NCI-H524 (cell line): ENCODE results near the gene SERPINA12.
"Not testable (repeated sequence)": the region's sequence is repeated elsewhere in the genome, so short reads cannot be mapped to it uniquely, and the experiment has no call there.

Experiments used
- DNase-seq, 2 experiments: peaks; one replicate each; lab custom pipeline; 2025; lab: John Stamatoyannopoulos, UW

The SERPINA12 gene

DNA sequence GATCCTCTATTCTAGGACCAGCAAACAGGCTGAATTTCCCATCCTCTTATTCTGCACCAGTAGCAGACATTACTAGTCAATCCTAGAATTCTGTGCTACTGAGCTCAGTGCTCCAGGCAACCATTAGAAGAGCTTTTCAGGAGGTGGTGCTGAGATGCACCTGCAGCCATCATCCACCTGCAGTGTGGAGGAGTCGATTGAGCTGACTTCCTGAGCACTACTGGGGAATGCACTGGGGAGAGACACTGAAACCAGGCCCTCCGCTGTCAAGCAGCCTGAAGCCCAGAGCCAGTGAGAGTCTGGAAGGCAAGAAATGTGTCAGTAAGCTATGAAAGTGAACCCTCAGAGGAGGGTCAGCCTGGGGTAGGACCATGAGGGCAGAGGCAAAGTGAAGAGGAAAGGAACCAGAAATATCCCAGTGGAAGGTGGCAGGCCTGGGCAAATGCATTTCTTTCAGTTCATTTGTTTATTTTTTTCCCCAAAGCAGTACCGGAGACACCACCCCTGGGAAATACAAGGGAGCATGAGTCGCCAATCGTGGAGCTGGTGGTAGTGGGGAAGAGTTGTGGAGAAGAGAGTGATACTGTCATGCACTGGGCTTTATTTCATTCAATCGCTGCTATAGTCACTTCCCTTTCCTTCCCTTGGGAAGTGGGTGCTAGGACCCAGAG, 28.9 kb upstream of the SERPINA12 start:
- DNase-seq, result no peak

DNA sequence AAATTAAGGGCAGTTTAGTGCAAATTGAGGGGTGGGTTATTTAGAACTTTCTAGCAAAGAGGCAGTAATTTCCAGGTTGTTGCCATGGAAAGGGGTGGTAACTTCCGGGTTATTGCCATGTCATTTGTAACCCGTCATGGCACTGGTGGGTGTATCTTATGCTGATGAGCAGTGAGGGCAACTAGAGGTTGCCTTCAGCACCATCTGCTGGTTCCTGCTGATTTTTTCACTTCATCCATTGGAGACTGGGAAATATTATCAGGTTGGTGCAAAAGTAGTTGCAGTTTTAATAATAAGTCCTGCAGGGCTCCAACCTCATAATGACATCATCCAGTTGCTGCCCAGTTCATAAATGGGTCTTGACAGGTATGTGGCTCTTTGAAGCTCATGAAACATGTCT, 27.6 kb upstream of the SERPINA12 start:
- peak in 1 of 2 experiments; percentile 54 for DNase-seq

DNA sequence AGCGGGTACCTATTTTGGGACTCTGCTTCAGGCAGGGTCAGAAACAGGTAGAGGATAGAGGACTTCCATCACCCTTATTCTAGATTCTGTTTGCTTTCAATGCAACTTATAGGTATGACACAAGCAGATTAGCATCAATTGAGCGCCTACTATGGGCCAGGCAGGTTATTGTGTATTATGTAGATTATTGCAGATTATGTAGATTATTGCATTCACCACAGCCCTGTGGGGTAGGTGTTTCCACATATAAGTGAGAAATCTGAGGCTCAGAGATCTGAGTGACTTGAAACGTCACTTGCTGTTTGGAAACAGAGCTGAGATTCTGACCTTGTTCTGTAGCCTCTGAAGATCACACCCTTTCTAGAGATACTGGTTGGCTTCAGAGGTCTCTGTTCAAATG, 26.2 kb upstream of the SERPINA12 start:
- no peak for DNase-seq

DNA sequence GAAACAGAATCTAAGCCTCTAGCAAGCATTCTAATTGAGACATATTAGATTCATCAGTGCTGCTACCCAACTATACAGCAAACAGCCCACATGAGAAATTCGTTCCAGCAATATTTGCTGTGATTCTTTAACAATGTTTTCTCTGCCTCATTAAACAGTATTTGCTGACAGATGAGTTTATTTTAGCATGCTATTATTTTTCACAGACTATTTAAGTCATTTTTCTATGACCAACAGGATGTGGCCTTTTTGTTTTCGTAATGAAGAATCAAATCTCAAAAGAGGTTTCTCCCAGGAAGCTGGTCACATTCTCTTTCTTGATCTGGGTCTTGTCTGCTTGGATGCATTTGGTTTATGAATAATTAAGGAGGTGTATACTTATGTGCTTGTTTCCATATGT, 23.2 kb upstream of the SERPINA12 start:
- no peak for DNase-seq

DNA sequence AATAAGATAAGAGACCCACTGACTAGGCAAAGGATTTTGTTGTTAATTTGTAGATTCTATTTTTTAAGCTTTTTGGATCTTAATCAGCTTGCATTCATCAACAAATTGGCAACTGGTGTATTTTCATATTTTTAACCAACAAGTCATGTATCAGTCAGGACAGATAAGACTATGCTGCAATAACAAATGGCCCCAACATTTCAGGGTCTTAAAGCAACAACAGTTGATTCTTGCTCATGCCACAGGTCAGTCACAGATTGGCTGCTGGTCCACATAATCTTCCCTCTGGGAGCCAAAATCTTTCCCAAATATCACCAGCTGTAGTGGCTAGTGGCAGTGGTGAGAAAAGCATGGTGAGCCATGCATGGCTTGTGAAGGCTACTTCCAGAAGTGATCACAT, 21.9 kb upstream of the SERPINA12 start:
- no peak for DNase-seq

DNA sequence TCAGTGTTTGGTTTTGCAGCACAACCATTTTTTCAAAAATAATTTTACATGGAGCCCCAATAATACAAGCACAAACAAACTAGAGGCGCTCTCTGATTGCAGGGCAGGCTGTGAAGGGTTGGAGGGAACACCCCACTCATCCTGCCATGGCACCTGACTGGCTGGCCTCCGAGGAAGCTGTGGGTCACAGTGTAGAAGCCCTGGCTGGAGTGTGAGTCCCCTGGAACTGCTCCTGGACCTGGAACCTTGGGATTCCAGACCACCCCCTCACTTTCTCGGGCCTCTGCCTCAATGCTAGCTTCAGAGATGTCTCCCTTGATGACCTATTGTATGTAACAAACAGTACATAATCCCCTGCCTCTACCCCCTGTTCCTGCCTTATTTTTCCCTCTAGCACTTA, 14.8 kb upstream of the SERPINA12 start:
- DNase-seq, result no peak

DNA sequence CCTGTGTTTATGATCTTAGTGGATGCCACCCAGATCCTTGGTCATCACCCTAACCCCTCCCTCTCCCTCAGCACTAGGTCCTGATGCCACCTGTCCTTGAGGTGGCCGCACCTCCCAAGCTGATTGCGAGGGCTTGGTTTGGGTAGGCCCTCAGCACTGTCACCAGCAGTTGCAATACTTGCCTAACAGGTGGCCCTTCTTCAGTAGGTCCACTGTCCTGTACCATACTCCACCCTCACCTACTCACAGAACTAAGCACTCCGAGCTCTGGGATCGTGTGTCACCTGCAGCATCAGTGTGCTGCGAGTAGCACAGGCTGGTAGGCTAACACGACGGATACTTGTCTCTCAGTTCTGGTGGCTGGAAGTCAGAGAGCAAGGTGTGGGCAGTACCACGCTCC, 14.0 kb upstream of the SERPINA12 start:
- no peak for DNase-seq

DNA sequence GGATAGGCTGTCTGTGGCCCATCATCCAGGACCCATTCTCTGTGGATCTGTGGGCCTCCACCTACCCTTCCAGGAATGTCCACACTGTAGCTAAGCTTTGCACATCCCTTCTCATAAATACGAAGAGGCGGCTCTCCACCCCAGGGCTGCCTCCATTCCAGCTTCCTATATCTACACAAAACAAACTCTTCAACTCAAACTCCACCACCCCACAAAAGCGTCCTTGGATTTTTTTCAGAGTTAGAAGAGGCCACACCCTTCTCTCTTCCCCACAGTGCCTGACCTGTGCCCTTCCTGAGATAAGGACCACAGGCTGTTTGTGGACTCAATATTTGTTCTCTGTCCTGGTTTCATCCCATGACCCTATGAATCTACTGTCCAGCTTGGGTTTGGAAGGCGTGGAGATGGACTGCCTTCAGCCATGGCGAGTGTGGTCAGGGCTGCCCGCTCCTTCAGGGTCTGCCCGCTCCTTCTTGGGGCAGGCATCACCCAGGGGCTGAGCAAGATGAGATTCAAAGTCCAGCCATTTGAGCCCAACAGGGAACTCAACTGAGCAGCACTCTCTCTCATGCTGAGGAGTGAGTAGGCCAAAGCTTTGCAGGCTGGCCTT, 13.0 kb upstream of the SERPINA12 start:
- DNase-seq, result no peak

DNA sequence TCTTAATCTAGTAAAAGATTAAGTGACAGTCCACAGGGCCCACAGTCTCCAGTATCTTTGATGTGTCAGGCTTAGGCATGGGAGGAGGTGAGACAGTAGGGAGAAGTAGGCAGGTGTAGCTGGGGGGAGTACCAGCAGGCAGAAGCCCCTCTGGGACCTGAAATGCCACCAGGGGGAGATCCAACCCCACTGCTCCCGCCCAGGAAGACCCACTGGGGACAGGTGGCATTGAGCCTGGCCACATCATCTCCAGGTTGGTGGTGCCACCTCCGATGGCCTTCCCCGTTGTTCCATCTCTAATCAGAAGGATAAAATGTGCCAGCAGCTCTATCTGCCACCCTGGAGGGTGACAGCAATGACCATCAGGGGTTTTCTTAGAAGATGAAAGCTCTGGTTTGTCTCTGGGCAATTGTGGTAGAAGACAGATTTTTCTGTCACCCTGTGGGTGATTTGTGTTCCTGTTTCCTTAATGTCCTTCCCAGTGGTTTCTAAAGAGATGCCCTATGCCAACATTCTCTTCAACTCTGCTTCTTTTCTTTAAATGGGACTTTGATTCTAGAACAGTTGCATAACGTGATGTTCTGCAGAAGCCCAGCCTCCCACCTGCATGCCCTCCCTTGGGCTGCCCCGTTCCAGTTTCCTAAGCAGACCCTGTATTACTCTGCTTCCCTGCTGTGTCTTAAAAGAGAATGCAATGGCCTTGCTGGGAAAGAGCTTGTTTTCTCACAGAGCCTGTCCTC, 12.3 kb upstream of the SERPINA12 start:
- no peak for DNase-seq

DNA sequence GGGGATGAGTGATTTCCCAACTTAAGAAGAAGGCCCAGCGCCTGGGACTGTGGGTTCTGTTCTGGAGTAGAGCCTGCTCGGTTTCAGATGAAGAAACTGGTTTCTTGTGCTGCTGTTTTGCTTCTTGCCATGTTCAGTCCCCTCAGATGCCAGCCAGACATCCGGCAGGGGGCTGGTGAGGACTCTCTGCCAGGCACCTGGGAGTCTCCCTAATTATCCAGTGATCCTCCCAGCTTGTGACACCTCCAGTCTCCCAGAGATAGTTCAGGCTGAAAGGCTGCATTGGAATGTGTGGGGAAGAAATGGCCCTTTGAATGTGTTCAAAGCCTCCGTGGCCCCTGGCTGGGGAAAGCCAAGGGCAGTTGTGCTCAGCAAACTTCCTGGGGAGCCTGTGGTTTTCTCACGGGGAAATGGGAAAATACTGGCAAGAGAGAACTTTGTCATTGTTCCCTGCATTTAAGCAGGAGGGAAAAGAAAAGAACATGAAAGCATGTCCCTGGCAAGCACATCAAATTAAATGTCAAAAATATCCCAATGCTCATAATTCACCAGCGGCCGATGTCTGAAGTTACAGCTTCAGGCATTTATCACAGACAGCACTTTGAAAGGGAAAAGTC, 8.5 kb upstream of the SERPINA12 start:
- no peak for DNase-seq

DNA sequence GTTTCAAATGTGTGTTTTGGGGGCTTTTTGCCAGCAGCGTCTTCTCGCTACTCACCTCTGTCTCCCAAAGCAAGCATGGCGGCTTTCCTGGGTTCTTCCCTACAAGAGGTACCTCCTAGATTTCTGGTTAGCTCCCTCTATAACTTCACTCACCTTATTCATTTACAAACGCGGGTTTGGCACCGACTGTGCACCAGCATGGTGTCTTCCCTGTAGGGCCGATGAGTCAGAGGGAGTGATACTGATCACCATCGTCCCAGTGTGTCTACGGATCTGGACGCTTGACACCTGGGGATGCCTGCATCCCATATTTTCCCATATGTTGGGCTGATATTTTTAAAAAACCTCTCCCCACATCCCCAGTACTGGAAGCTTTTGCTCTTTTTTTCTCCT, 8.0 kb upstream of the SERPINA12 start:
- no peak for DNase-seq

DNA sequence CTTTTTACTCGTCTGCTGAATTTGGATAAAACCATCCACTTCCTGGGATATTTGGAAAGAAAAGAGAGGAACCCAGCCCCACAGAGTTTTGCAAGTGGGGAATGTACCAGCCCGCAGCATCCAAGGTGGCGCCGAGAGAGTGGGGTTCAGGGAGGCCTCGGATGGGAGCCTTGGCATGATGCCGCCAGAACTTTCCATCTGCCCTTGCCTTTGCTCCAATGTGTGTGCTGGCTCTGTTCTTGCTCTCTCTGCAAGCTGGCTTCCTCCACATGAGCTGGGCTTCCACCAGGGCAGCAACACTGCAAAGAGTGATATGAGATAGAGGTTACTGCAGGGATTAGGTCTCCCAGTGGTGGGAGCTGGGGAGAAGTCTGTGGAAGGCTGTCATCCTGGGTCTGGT, 6.6 kb upstream of the SERPINA12 start:
- DNase-seq, result no peak

DNA sequence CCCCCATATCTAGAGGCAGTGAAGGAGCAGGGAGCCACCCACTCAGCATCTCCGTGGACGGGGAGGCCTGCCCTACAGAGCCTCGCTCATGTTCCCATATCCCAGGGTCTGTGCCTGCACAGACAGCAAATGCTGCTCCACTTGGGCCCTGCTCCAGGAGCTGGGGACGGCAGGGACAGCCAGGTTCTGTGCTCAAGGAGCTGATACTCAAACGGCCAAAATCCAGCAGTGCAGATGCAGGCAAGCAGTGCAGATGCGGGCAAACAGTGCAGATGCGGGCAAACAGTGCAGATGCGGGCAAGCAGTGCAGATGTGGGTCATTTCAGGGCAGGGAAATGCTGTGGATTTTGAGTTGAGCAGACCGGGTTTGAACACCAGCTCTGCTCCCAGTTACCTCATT, 6.2 kb upstream of the SERPINA12 start:
- no peak for DNase-seq

DNA sequence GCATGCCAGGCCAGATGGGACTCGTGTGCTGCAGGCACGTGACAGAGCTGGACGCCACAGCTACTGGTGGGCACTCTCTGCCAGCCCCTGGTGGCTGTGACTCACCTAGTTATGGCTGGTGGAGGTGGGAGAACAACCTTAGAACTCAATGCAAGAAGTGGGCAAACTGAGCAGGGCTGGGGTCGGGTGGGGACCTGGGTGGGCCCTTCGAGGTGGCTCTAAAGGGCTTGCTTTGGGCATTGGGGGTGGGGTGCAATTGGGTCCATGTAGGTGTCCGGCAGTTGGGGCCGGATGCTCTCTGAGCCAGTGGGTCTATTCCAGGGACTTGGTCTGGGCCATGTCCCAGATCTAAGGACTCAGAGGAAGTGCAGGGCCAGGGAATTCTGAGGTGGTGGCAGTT, 5.1 kb upstream of the SERPINA12 start:
- DNase-seq, result no peak

DNA sequence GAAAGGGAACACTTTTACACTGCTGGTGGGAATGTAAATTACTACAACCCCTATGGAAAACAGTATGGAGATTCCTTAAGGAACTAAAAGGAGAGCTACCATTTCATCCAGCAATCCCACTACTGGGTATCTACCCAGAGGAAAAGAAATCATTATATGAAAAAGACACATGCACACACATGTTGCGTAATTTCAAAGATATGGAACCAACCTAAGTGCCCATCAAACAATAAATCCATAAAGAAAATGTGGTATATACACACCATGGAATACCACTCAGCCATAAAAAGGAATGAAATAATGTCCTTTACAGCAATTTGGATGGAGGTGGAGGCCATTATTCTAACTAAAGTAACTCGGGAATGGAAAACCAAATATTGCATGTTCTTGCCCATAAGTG, 1.2 kb upstream of the SERPINA12 start:
- DNase-seq, result not testable (repeated sequence)

DNA sequence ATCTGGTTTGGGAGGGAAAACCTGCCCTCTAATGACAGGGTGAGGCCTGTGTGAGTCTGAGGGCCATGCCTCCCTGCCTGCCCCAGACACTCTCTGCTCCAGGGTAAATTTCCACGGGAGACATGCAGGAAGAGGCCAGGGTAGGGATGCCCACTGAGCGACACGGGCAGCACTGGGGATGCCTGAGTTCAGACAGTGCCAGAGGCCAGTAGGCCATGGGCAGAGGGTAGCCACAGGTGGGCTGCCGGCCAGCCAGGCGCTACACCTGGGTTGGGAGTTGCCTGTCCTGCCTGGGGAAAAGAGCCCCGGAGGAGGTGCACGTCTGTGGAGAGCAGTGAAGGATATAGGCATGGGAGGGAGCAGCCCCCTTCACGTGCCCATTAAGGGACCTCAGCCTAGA, 3.6 kb downstream of the SERPINA12 start:
- no peak for DNase-seq

DNA sequence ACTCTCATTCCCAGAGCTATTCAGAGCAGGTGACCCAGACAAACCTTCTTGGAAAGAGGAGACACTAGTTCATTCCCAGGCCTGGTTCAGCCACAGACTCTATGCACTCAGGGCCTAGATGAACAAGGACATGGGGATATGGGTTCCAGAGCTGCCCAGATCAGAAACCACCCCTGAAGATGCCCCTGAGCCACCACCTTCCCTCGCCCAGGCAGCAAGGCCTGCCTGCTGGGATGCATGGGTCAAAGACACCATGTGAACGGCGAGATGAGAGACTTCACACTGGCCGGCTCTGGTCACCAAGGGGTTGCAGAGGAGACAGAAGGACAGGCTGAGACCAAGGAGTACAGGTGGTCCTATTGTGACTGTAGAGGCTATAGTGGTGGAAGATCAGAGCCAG, 4.1 kb downstream of the SERPINA12 start:
- DNase-seq, result no peak

DNA sequence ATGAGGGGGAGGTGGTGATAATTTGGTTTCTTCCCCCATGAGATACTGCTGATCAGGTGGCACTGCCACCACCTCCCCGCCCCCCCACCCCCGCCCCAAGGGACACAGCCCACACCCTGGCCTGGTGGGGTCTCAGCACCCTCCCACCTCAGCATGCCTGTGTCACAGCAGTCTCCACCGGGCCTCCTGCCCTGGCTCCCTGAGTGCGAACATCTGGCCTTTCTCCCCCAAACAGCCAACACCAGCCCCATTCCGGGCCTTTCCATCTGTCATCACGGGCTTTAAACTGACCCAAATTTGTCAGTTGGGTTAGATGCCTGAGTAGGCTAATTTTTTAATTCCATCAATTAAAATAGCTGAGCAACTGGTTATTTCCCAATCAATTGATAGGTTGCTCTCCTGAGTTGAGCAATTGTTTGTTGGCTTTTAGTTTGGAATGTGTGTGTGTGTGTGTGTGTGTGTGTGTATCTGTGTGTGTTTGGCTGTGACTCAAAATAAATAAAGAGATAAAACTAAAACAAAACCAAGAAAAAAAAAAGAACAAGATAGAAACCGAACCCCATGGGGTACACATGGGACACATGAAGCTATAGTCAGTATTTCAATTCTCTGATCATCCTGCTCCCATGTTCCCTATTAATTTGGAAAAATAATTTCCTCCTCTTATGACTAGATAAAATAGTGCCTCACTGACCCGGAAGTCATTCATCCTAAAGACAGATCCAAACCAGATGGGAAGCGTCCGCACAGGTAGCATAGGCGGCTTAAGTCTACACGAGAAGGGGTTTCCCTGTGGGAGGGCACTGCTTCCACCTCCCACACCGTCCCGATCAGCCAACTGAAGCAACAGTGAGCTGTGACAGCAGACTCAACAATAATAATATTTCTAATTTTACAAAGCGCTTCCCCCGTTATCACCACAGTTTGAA, 7.4 kb downstream of the SERPINA12 start:
- peak in 1 of 2 experiments; percentile 51 for DNase-seq

DNA sequence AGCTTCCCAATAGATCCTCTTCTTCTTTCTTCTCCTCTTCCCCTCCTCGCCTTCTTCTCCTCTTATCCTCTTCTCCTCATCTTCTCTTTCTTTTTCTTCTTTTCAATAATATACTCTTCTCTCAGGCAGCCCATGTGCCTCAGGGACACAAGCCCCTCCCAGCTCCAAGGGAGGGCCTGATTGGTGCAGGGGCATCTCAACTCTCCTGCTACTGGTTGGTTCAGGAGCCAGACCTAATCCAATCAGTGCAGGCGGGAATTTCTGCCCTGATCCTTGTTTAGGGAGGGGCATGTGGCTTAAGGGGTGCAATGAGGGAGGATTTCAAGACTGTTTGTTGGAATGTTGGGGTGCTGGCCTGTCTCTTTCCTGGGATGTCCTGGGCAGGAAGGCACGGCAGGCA, 9.0 kb downstream of the SERPINA12 start:
- DNase-seq, result no peak

DNA sequence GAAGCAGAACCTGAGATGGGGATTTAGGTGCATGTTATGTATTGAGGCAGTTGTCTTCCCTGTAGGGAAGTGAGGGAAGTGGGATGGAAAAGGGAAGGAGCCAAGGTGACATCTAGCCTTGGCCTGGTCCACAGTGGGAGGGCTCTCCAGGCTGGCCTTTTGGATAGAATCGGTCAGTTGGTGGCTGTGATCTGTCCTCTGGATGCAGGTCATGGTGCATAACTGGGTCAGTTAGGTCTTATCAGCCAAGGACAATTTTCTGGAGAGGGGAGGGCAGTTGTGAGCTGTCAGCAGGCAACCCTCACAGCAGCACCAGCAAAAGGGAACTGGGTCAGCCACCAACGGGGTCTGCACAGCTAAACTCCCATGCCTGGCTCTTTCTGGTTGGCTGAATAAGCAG, 9.6 kb downstream of the SERPINA12 start:
- DNase-seq, result no peak

DNA sequence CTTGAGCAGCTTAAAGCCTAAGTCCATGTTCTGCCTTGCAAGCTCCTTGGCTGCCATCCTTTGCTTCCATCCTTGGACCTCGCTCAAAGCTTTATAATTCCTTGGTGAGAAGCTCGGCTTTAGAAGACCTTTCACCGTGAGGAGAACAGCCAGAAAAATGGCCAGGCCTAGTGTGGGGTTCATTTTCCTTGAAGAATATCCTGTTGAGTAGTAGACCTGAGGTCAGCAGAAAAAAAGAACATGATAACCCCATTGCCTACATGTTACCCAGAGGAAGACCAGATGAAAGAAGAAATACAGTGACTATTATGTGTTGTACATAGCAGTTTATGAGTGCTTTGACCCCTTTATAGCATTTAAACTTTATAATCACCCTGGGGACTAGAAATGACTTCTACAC, 11.1 kb downstream of the SERPINA12 start:
- no peak for DNase-seq

DNA sequence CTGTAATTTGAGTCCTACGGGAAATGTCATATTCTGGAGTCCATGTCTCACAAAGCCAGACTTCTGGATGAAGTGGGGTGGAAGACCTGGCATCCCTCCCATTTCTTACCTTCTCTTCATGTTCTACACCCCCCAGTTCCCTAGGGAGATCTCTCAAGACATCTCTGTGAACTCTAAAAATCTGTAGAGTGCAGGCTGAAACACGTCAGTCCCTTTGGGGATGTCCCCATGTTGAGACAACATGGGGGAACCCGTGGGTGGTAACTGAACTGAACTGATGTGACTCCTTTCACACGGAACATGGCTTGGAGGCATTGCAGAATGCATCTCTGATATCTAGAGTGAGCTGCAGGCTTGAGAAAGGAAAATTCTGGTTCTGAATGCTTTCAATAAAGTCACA, 15.2 kb downstream of the SERPINA12 start:
- no peak for DNase-seq
